GM21576 (cell line): ENCODE data around the gene MADD.
A peak's percentile ranks its signal among the peaks of the same experiment; 100 is the strongest.

Source experiments
- ATAC-seq: cut with Tn5 transposase; IDR thresholded peaks from one replicate; pipeline ENCODE4 v1.9.1; 2021; ENCODE audit warnings: mild to moderate bottlenecking, moderate library complexity; ENCODE audit not compliant: unreplicated experiment

Gene MADD

GRCh38 chr11:47249378-47249715 lies 20.6 kb upstream of the MADD start:
- ATAC-seq, result no peak

- ATAC-seq, result no peak
These were observed 18.2 kb upstream of the MADD start for GRCh38 chr11:47251751-47252150.

GRCh38 chr11:47253660-47254059 lies 16.3 kb upstream of the MADD start:
- ATAC-seq, result no peak

GRCh38 chr11:47254386-47254785 lies 15.5 kb upstream of the MADD start:
- ATAC-seq, result no peak

GRCh38 chr11:47256374-47256773 lies 13.6 kb upstream of the MADD start:
- no peak for ATAC-seq

GRCh38 chr11:47257177-47257516 lies 12.8 kb upstream of the MADD start:
- no peak for ATAC-seq

- no peak for ATAC-seq
These were observed 12.2 kb upstream of the MADD start, which contains the start of gene NR1H3 for GRCh38 chr11:47257517-47258316. Gene NR1H3, plus strand, starts transcription at chr11:47257996. Its CDS starts 1,221 bp downstream, at chr11:47259217.

- ATAC-seq, result no peak
These were observed 11.5 kb upstream of the MADD start for GRCh38 chr11:47258317-47258902.

- peak; percentile 58 for ATAC-seq
These were observed 10.5 kb upstream of the MADD start for GRCh38 chr11:47259232-47259977.

- no peak for ATAC-seq
These were observed 9.6 kb upstream of the MADD start for GRCh38 chr11:47260366-47260765.

GRCh38 chr11:47261291-47261800 lies 8.6 kb upstream of the MADD start:
- ATAC-seq, result no peak

GRCh38 chr11:47264119-47264518 lies 5.8 kb upstream of the MADD start:
- no peak for ATAC-seq

- no peak for ATAC-seq
These were observed 5.4 kb upstream of the MADD start for GRCh38 chr11:47264521-47264920.

- ATAC-seq, result no peak
These were observed 2.1 kb upstream of the MADD start for GRCh38 chr11:47267876-47268275.

- ATAC-seq, result no peak
These were observed 1.4 kb upstream of the MADD start for GRCh38 chr11:47268448-47269001.

GRCh38 chr11:47269002-47269828 lies 718 bp upstream of the MADD start:
- ATAC-seq, result peak; percentile 47

- no peak for ATAC-seq
These were observed 668 bp downstream of the MADD start for GRCh38 chr11:47270331-47271271.

GRCh38 chr11:47271328-47271727 lies 1.4 kb downstream of the MADD start:
- ATAC-seq, result no peak

GRCh38 chr11:47271961-47272661 lies 2.2 kb downstream of the MADD start:
- ATAC-seq, result no peak
